Transverse colon (tissue), 4 donors: ENCODE results near the gene FTCD.

Experiments
- EP300 ChIP-seq: sonication (generic); formaldehyde crosslinking; IDR thresholded peaks from one replicate; pipeline ENCODE4 v1.6.1; 2017; ENCODE audit warnings: antibody characterized with exemption, low read depth
- POLR2A ChIP-seq: fragments of 450-650 bp; IDR thresholded peaks from one replicate; pipeline ENCODE4 v1.6.1; 2016; ENCODE audit warnings: antibody characterized with exemption, mild to moderate bottlenecking, moderate library complexity
- POLR2AphosphoS5 ChIP-seq, 3 donors: sonication (generic); formaldehyde crosslinking; IDR thresholded peaks; one replicate each; pipeline ENCODE4 v1.6.1; 2016; ENCODE audit warnings: antibody characterized with exemption in 3 of 3
- TF ChIP-seq, protein P1 (sequence below), 5 experiments: fragments of 200-600 bp in 3 of 5; fragments of 450-650 bp in 2 of 5; sonication (generic) in 3 of 5; IDR thresholded peaks; 1 replicate in 2 of 5; 2 replicates in 3 of 5; pipeline ENCODE4 v1.5.1; 2016 to 2017; ENCODE audit warnings: antibody characterized with exemption in 5 of 5, inconsistent platforms in 3 of 5, mild to moderate bottlenecking in 2 of 5, moderate library complexity in 1 of 5

DNA sequence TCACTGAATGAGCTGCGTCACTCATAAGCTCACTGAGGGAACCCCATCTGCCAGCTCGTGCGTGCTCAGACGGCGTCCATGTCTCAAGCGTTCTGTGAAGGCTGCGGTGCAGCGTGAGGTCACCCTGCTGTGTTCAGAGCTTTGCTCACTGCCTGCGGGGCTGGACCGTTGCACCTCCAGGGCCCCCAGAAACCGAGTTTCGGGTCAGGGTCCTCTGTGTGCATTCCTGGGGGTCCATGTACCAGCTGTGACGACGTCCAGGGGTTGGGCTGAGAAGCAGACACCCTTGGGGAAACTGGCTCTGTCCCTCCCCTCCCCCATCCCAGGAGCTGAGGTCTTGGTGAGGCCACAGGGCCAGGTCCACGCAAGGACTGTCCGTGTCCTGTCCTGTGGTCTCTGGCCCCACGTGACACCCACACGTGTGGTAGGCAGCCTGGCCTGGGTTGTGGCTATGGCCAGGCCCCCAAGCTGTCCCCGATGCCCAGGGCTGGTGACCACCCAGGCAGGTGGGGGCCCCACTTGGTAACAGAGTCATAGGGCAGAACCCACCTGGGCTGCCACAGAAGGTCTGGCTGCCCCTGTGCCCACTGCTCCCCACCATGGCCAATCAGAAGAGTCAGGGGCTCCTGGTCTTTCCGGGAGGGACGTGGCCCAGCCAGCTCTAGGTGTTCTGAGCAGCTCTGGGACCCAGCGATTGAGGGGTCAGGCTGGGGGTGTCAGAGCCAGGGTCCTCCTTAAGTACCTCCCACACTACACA lies 24.4 kb downstream of the FTCD start:
- TF ChIP-seq EP300 = no peak
- TF ChIP-seq, protein P1, sequence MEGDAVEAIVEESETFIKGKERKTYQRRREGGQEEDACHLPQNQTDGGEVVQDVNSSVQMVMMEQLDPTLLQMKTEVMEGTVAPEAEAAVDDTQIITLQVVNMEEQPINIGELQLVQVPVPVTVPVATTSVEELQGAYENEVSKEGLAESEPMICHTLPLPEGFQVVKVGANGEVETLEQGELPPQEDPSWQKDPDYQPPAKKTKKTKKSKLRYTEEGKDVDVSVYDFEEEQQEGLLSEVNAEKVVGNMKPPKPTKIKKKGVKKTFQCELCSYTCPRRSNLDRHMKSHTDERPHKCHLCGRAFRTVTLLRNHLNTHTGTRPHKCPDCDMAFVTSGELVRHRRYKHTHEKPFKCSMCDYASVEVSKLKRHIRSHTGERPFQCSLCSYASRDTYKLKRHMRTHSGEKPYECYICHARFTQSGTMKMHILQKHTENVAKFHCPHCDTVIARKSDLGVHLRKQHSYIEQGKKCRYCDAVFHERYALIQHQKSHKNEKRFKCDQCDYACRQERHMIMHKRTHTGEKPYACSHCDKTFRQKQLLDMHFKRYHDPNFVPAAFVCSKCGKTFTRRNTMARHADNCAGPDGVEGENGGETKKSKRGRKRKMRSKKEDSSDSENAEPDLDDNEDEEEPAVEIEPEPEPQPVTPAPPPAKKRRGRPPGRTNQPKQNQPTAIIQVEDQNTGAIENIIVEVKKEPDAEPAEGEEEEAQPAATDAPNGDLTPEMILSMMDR (IDR thresholded peaks at IDR 0.05) = no peak
- no peak for TF ChIP-seq POLR2A
- TF ChIP-seq POLR2AphosphoS5 (IDR thresholded peaks at IDR 0.05) = no peak
